ENCODE results near the gene WNT7B.

The WNT7B gene

GRCh38 chr22:45872659-45873263 lies 104.2 kb downstream of the WNT7B start:
- H3K36me3 Mint-ChIP-seq (ENCODE audit: low read depth) = no peaks in the 10 kb centered on the region
- H3K27ac Mint-ChIP-seq = no peak overlapping the region
- intact Hi-C loops (cut with micrococcal nuclease) = no loop called here
- no peaks in the 10 kb centered on the region for H3K4me1 Mint-ChIP-seq (ENCODE audit: low read depth)
- H3K27me3 Mint-ChIP-seq = peaks cover 72% of the 10 kb centered on the region
- H3K9me3 Mint-ChIP-seq = peaks cover 12% of the 10 kb centered on the region
- H3K4me3 Mint-ChIP-seq = no peak overlapping the region

- intact Hi-C loops (cut with micrococcal nuclease) = no loop called here
- H3K27ac Mint-ChIP-seq = no peak overlapping the region
- no peak overlapping the region for H3K4me3 Mint-ChIP-seq
These were observed 105.2 kb downstream of the WNT7B start for GRCh38 chr22:45871721-45872120.

More at GRCh38 chr22:45871721-45872120, 105.2 kb downstream of the WNT7B start:
- Mint-ChIP-seq H3K27me3 (peaks cover 70% of the 10 kb centered on the region), H3K4me1 (ENCODE audit: low read depth) (no peaks in the 10 kb centered on the region), H3K9me3 (peaks cover 12% of the 10 kb centered on the region), H3K36me3 (ENCODE audit: low read depth) (no peaks in the 10 kb centered on the region)
